Prostate gland (tissue), 2 donors: ENCODE measurements around the gene CACNA2D1.

Source experiments
- POLR2A ChIP-seq: fragments of 450-650 bp; IDR thresholded peaks from one replicate; pipeline ENCODE4 v1.6.1; 2016; ENCODE audit warnings: antibody characterized with exemption, mild to moderate bottlenecking
- POLR2AphosphoS5 ChIP-seq: sonication (generic); formaldehyde crosslinking; IDR thresholded peaks from one replicate; pipeline ENCODE4 v1.6.1; 2017; ENCODE audit warnings: antibody characterized with exemption
- TF ChIP-seq, protein P1 (sequence below), 4 experiments: fragments of 200-600 bp in 2 of 4; fragments of 450-650 bp in 2 of 4; sonication (generic) in 2 of 4; IDR thresholded peaks; 1 replicate in 3 of 4; 2 replicates in 1 of 4; pipeline ENCODE4 v1.5.1; 2016 to 2019; ENCODE audit warnings: antibody characterized with exemption in 4 of 4, mild to moderate bottlenecking in 2 of 4, moderate library complexity in 2 of 4

- TF ChIP-seq POLR2A (no peak), POLR2AphosphoS5 (no peak)
- TF ChIP-seq, protein P1, sequence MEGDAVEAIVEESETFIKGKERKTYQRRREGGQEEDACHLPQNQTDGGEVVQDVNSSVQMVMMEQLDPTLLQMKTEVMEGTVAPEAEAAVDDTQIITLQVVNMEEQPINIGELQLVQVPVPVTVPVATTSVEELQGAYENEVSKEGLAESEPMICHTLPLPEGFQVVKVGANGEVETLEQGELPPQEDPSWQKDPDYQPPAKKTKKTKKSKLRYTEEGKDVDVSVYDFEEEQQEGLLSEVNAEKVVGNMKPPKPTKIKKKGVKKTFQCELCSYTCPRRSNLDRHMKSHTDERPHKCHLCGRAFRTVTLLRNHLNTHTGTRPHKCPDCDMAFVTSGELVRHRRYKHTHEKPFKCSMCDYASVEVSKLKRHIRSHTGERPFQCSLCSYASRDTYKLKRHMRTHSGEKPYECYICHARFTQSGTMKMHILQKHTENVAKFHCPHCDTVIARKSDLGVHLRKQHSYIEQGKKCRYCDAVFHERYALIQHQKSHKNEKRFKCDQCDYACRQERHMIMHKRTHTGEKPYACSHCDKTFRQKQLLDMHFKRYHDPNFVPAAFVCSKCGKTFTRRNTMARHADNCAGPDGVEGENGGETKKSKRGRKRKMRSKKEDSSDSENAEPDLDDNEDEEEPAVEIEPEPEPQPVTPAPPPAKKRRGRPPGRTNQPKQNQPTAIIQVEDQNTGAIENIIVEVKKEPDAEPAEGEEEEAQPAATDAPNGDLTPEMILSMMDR (IDR thresholded peaks at IDR 0.05) = no peak
These were observed 423.8 kb downstream of the CACNA2D1 start for GRCh38 chr7:82019551-82020475.
